Right renal pelvis (tissue), 4 donors: Measurements from ENCODE around the gene RWDD4. TPM values are rescaled to one million over a fixed set of nuclear protein-coding genes. Genes with fewer than 3 reads are reported as not detected.
A peak's percentile ranks its signal among the peaks of the same experiment; 100 is the strongest.

Experiments used
- DNase-seq, 4 donors: peaks; one replicate each; pipeline ENCODE4 v3.0.0-alpha.2; 2013; ENCODE audit warnings: low read depth in 4 of 4, low spot score in 3 of 4, missing footprints in 1 of 4
- polyA plus RNA-seq, 4 donors: library from polyadenylated mRNA; unstranded; fragments of 120-200 nt; gene quantifications; one replicate each; pipeline ENCODE4 v1.2.1, GENCODE V29; 2013; ENCODE audit not compliant: insufficient read length in 4 of 4

The RWDD4 gene
- polyA plus RNA-seq, result 10 to 100 TPM; 37.2 to 45.1 (median 44.8) TPM

GRCh38 chr4:183659029-183659871 is at the start of gene RWDD4, which contains the start of gene TRAPPC11:
TSS of gene RWDD4 (minus strand) at chr4:183659185. CDS start at chr4:183658952, 233 bp downstream.
TSS of gene TRAPPC11 (plus strand) at chr4:183659293. CDS start at chr4:183663868, 4,575 bp downstream.
- DNase-seq, result peak; percentile 96 to 99 (median 98)

GRCh38 chr4:183702492-183702891 is 43.5 kb upstream of the RWDD4 start:
- DNase-seq, result no peak

- no peak for DNase-seq
Measured at GRCh38 chr4:183700407-183700806, 41.4 kb upstream of the RWDD4 start.

GRCh38 chr4:183698909-183699308 is 39.9 kb upstream of the RWDD4 start:
- DNase-seq, result no peak

GRCh38 chr4:183691897-183692296 is 32.9 kb upstream of the RWDD4 start:
- no peak for DNase-seq

GRCh38 chr4:183691006-183691405 is 32.0 kb upstream of the RWDD4 start:
- no peak for DNase-seq

GRCh38 chr4:183688216-183688615 is 29.2 kb upstream of the RWDD4 start:
- no peak for DNase-seq

- no peak for DNase-seq
Measured at GRCh38 chr4:183686461-183686860, 27.5 kb upstream of the RWDD4 start.

- DNase-seq, result no peak
Measured at GRCh38 chr4:183681119-183681518, 22.1 kb upstream of the RWDD4 start.

GRCh38 chr4:183675625-183676024 is 16.6 kb upstream of the RWDD4 start:
- no peak for DNase-seq

- no peak for DNase-seq
Measured at GRCh38 chr4:183674153-183674552, 15.2 kb upstream of the RWDD4 start.

GRCh38 chr4:183670960-183671555 is 12.1 kb upstream of the RWDD4 start:
- DNase-seq, result no peak

- DNase-seq, result no peak
Measured at GRCh38 chr4:183670251-183670650, 11.3 kb upstream of the RWDD4 start.

GRCh38 chr4:183666088-183666487 is 7.1 kb upstream of the RWDD4 start:
- DNase-seq, result no peak

- no peak for DNase-seq
Measured at GRCh38 chr4:183659872-183660242, 872 bp upstream of the RWDD4 start.

- DNase-seq, result peak in 1 of 4 donors; percentile 21
Measured at GRCh38 chr4:183658362-183659028, 490 bp downstream of the RWDD4 start.

GRCh38 chr4:183657564-183657963 is 1.4 kb downstream of the RWDD4 start:
- no peak for DNase-seq

- DNase-seq, result no peak
Measured at GRCh38 chr4:183645326-183645725, 13.7 kb downstream of the RWDD4 start.

- no peak for DNase-seq
Measured at GRCh38 chr4:183639291-183639690, 19.7 kb downstream of the RWDD4 start.

GRCh38 chr4:183638436-183638835 is 20.5 kb downstream of the RWDD4 start:
- no peak for DNase-seq

- DNase-seq, result no peak
Measured at GRCh38 chr4:183637461-183637860, 21.5 kb downstream of the RWDD4 start.
